ENCODE data around the gene DAAM2. TPM values are rescaled to one million over a fixed set of nuclear protein-coding genes. Genes with fewer than 3 reads are reported as not detected.

Gene DAAM2
- total RNA-seq, 1 experiment from 2014 or later = not detected

- CTCF ChIA-PET = interaction anchor here (1.3 kb wide), 1 partner anchor 13 kb away, joined by 3 read pairs; no protein-coding TSS in a partner anchor
Observed at GRCh38 chr6:39787322-39787721, 4.9 kb upstream of the DAAM2 start.

GRCh38 chr6:39790772-39791171 is 1.4 kb upstream of the DAAM2 start:
- POLR2A ChIA-PET = interaction anchor here (0.5 to 1.3 kb wide), 3 partner anchors 10 to 1282 kb away, joined by 3 read pairs; partner anchors contain the start of gene NFYA
- no peak overlapping the region for H3K4me3 Mint-ChIP-seq (ENCODE audit: unreplicated experiment)
- BruUV-seq (replicated peaks) = no TSS peak
- H3K9me3 Mint-ChIP-seq (ENCODE audit: unreplicated experiment) = no peaks in the 10 kb centered on the region
- no peak for DNase-seq (ENCODE audit: unreplicated experiment)
- no peaks in the 10 kb centered on the region for H3K4me1 Mint-ChIP-seq (ENCODE audit: insufficient read depth, unreplicated experiment)
- CTCF ChIA-PET = interaction anchor here (0.6 to 1.2 kb wide), 3 partner anchors 22 to 92 kb away, joined by 3 read pairs; no protein-coding TSS in a partner anchor
- intact Hi-C loops (cut with micrococcal nuclease) = no loop called here
- no peak for TF ChIP-seq CTCF (IDR thresholded peaks at IDR 0.05; ENCODE audit: unreplicated experiment)
- H3K27ac Mint-ChIP-seq (ENCODE audit: low read depth, unreplicated experiment) = no peak overlapping the region
- no peaks in the 10 kb centered on the region for H3K36me3 Mint-ChIP-seq (ENCODE audit: insufficient read depth, unreplicated experiment)
- H3K27me3 Mint-ChIP-seq (ENCODE audit: insufficient read depth, unreplicated experiment) = peaks cover 11% of the 10 kb centered on the region

More at GRCh38 chr6:39787322-39787721, 4.9 kb upstream of the DAAM2 start:
- TF ChIP-seq CTCF (IDR thresholded peaks at IDR 0.05; ENCODE audit: unreplicated experiment) = no peak
- H3K4me1 Mint-ChIP-seq (ENCODE audit: insufficient read depth, unreplicated experiment) = no peaks in the 10 kb centered on the region
- no peak for DNase-seq (ENCODE audit: unreplicated experiment)
- peaks cover 8% of the 10 kb centered on the region for H3K9me3 Mint-ChIP-seq (ENCODE audit: unreplicated experiment)
- H3K27ac Mint-ChIP-seq (ENCODE audit: low read depth, unreplicated experiment) = no peak overlapping the region
- POLR2A ChIA-PET = interaction anchor here (1.8 kb wide), 1 partner anchor 9 kb away, joined by 6 read pairs; no protein-coding TSS in a partner anchor
- no peak overlapping the region for H3K4me3 Mint-ChIP-seq (ENCODE audit: unreplicated experiment)
- intact Hi-C loops (cut with micrococcal nuclease) = no loop called here
- no peaks in the 10 kb centered on the region for H3K27me3 Mint-ChIP-seq (ENCODE audit: insufficient read depth, unreplicated experiment)
- BruUV-seq (replicated peaks) = no TSS peak
- H3K36me3 Mint-ChIP-seq (ENCODE audit: insufficient read depth, unreplicated experiment) = no peaks in the 10 kb centered on the region

DNA sequence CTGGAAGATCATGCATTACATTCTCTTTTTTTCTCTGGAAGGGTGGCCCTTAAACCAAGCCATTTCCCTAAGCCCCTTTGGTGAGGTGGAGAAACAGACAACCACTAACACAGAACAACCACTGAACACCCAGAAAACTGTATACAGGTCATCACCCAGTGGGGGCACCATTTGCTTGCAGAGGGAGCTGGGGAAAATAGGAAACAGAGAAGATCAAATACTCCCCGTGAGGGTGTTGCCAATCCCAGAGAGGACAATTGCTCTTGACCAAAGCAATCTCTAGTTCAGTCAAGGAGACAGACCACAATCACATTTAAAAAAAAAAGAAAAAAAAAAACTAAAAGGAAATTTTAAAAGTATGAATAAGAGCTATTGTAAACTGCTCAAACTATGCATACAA is 865 bp upstream of the DAAM2 start:
- peak; percentile 9 for DNase-seq (ENCODE audit: unreplicated experiment)
- BruUV-seq (replicated peaks) = no TSS peak
- Mint-ChIP-seq H3K27me3 (ENCODE audit: insufficient read depth, unreplicated experiment) (peaks cover 11% of the 10 kb centered on the region), H3K4me1 (ENCODE audit: insufficient read depth, unreplicated experiment) (no peaks in the 10 kb centered on the region), H3K36me3 (ENCODE audit: insufficient read depth, unreplicated experiment) (no peaks in the 10 kb centered on the region), H3K27ac (ENCODE audit: low read depth, unreplicated experiment) (no peak overlapping the region), H3K4me3 (ENCODE audit: unreplicated experiment) (no peak overlapping the region), H3K9me3 (ENCODE audit: unreplicated experiment) (no peaks in the 10 kb centered on the region)
- intact Hi-C loops (cut with micrococcal nuclease) = no loop called here
- ChIA-PET CTCF (interaction anchor here (0.6 to 1.2 kb wide), 2 partner anchors 21 to 190 kb away, joined by 3 to 5 read pairs; no protein-coding TSS in a partner anchor), POLR2A (interaction anchor here (1.3 kb wide), 1 partner anchor 10 kb away, joined by 3 read pairs; no protein-coding TSS in a partner anchor)
- no peak for TF ChIP-seq CTCF (IDR thresholded peaks at IDR 0.05; ENCODE audit: unreplicated experiment)

- ChIA-PET POLR2A (no interaction called here), CTCF (no interaction called here)
- no peak for DNase-seq (ENCODE audit: unreplicated experiment)
- H3K4me3 Mint-ChIP-seq (ENCODE audit: unreplicated experiment) = peak overlapping the region; percentile 62
- intact Hi-C loops (cut with micrococcal nuclease) = no loop called here
- no peak overlapping the region for H3K27ac Mint-ChIP-seq (ENCODE audit: low read depth, unreplicated experiment)
- H3K36me3 Mint-ChIP-seq (ENCODE audit: insufficient read depth, unreplicated experiment) = no peaks in the 10 kb centered on the region
- H3K9me3 Mint-ChIP-seq (ENCODE audit: unreplicated experiment) = no peaks in the 10 kb centered on the region
- H3K27me3 Mint-ChIP-seq (ENCODE audit: insufficient read depth, unreplicated experiment) = peaks cover 11% of the 10 kb centered on the region
- TF ChIP-seq CTCF (IDR thresholded peaks at IDR 0.05; ENCODE audit: unreplicated experiment) = no peak
- H3K4me1 Mint-ChIP-seq (ENCODE audit: insufficient read depth, unreplicated experiment) = no peaks in the 10 kb centered on the region
- no TSS peak for BruUV-seq (replicated peaks)
Observed at GRCh38 chr6:39792540-39793450, 619 bp downstream of the DAAM2 start.
